Mesendoderm (in vitro differentiated cells): ENCODE data around the gene LRRC8D.

Experiments
- DNase-seq: peaks from one replicate; pipeline ENCODE4 v3.0.0; 2013
- H2AK5ac ChIP-seq: 2 replicates; pipeline ENCODE4 v1.6.1; 2013; ENCODE audit warnings: low read length, inconsistent platforms
- H2BK120ac ChIP-seq: 2 replicates; pipeline ENCODE4 v1.6.1; 2013; ENCODE audit warnings: low read depth, mild to moderate bottlenecking, low read length, moderate library complexity, mixed read lengths
- H2BK15ac ChIP-seq: replicated peaks from 2 replicates; pipeline ENCODE4 v1.6.1; 2013; ENCODE audit warnings: low read depth, mild to moderate bottlenecking, moderate library complexity
- H2BK5ac ChIP-seq: 2 replicates; pipeline ENCODE4 v1.6.1; 2013; ENCODE audit warnings: low read length, inconsistent platforms
- H3K18ac ChIP-seq: 2 replicates; pipeline ENCODE4 v1.6.1; 2013; ENCODE audit warnings: mild to moderate bottlenecking, low read length, mixed read lengths
- H3K23ac ChIP-seq: one replicate; pipeline ENCODE4 v1.6.1; 2013; ENCODE audit warnings: low read length
- H3K27ac ChIP-seq: 2 replicates; pipeline ENCODE4 v1.5.1; 2013; ENCODE audit warnings: low read depth, mild to moderate bottlenecking, inconsistent platforms, low read length, moderate library complexity
- H3K27me3 ChIP-seq: 2 replicates; pipeline ENCODE4 v1.6.1; 2013; ENCODE audit warnings: low read length, control low read depth, mild to moderate bottlenecking, inconsistent platforms; ENCODE audit not compliant: insufficient read depth, poor library complexity
- H3K36me3 ChIP-seq: 2 replicates; pipeline ENCODE4 v1.6.1; 2013; ENCODE audit warnings: low read length, inconsistent platforms; ENCODE audit not compliant: control insufficient read depth, insufficient read depth
- H3K4ac ChIP-seq: one replicate; pipeline ENCODE4 v1.6.1; 2013; ENCODE audit warnings: low read depth, mild to moderate bottlenecking, low read length, moderate library complexity
- H3K4me1 ChIP-seq: 2 replicates; pipeline ENCODE4 v1.6.1; 2013; ENCODE audit warnings: low read depth, low read length, inconsistent platforms; ENCODE audit not compliant: control insufficient read depth
- H3K4me2 ChIP-seq: 2 replicates; pipeline ENCODE4 v1.6.1; 2013; ENCODE audit warnings: low read length
- H3K4me3 ChIP-seq: 2 replicates; pipeline ENCODE4 v1.5.1; 2013; ENCODE audit warnings: mild to moderate bottlenecking, low read length
- H3K56ac ChIP-seq: one replicate; pipeline ENCODE4 v1.6.1; 2013; ENCODE audit warnings: low read length
- H3K79me1 ChIP-seq: 2 replicates; pipeline ENCODE4 v1.6.1; 2013; ENCODE audit warnings: low read length, inconsistent platforms
- H3K79me2 ChIP-seq: 2 replicates; pipeline ENCODE4 v1.6.1; 2013; ENCODE audit warnings: mild to moderate bottlenecking, low read length; ENCODE audit not compliant: control insufficient read depth, insufficient read depth
- H3K9ac ChIP-seq: 2 replicates; pipeline ENCODE4 v1.6.1; 2013; ENCODE audit warnings: low read length, inconsistent platforms
- H4K5ac ChIP-seq: one replicate; pipeline ENCODE4 v1.6.1; 2013; ENCODE audit warnings: low read length
- H4K8ac ChIP-seq: one replicate; pipeline ENCODE4 v1.6.1; 2013; ENCODE audit warnings: low read depth, mild to moderate bottlenecking, control low read depth, low read length, moderate library complexity
- WGBS: extraction: QIAGEN DNeasy Blood & Tissue Kit; methylation state at CpG from one replicate; pipeline ENCODE4 v1.1.7; 2013; ENCODE audit warnings: low lambda C conversion rate, missing lambda C conversion rate; ENCODE audit not compliant: insufficient coverage; ENCODE audit errors: extremely low coverage; 5-methylcytosine and 5-hydroxymethylcytosine counted together

Gene LRRC8D

DNA sequence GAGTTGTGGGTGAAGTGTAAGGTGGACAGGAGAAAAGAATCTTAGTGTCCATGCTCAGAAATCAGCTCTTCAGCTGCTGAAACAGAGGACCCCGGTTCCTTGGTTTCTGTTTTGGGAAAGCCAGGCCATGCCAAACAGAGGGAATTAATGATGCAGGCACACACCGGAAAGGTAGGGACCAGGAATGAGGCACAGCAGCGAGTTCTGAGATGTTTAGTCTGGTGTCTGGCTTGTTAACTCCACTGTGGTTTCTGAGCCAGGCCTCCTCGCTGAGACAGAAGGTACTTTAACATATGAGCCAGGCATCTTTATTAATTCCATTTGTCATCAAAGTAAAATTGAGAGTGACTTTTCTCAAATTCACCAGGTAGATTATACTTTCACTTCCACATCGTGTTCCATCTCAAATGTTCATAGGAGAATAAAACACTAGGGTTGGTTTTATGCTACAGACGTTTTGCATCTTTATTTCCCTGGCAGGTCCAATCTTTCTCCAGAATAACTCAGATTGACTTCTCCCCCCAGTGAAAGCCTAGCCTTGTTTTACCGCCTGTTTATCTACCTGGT is 23.5 kb downstream of the LRRC8D start:
- Histone ChIP-seq H2AK5ac (no peak overlapping the region), H3K56ac (peak overlapping the region; percentile 93), H2BK15ac (no peak overlapping the region), H3K4ac (no peak overlapping the region), H3K79me1 (peaks cover 5% of the 10 kb centered on the region), H2BK120ac (no peak overlapping the region), H3K27me3 (no peaks in the 10 kb centered on the region), H4K5ac (no peak overlapping the region), H3K27ac (no peak overlapping the region), H2BK5ac (no peak overlapping the region), H3K18ac (no peak overlapping the region), H3K4me2 (peak overlapping the region; percentile 60), H3K23ac (peak overlapping the region; percentile 76), H3K4me3 (no peak overlapping the region), H3K9ac (peak overlapping the region; percentile 79), H3K4me1 (peaks cover 1% of the 10 kb centered on the region), H3K36me3 (no peaks in the 10 kb centered on the region), H3K79me2 (no peaks in the 10 kb centered on the region), H4K8ac (no peak overlapping the region)
- no CpG with 5 or more reads among the region's 7 CpGs for WGBS
- DNase-seq: no peak

DNA sequence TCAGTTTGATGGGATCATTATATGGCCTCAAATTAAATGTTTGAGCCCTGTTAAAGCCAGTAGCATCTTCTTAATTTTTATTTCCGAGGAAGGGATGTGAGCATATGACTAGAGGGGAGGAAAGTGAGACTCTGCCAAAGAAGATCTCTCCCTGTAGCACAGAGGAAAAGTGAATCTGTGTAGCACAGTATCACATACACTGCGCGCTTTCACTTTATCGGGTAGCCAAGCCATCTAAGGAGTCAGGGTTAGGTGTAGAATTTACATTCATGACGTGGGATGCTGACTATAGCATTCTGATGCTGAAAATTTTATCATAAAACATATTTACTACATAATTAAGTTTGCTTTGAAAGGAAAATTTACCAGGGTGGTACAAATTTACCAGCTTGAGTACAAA is 24.0 kb downstream of the LRRC8D start:
- Histone ChIP-seq H2BK5ac (no peak overlapping the region), H3K4me2 (no peak overlapping the region), H3K79me2 (no peaks in the 10 kb centered on the region), H3K18ac (no peak overlapping the region), H3K56ac (no peak overlapping the region), H3K4me1 (no peaks in the 10 kb centered on the region), H3K27me3 (no peaks in the 10 kb centered on the region), H2BK120ac (no peak overlapping the region), H3K36me3 (no peaks in the 10 kb centered on the region), H3K79me1 (peaks cover 5% of the 10 kb centered on the region), H2BK15ac (no peak overlapping the region), H3K4ac (no peak overlapping the region), H3K27ac (no peak overlapping the region), H4K5ac (no peak overlapping the region), H2AK5ac (no peak overlapping the region), H3K4me3 (no peak overlapping the region), H4K8ac (no peak overlapping the region), H3K23ac (no peak overlapping the region), H3K9ac (no peak overlapping the region)
- DNase-seq: no peak
- no CpG with 5 or more reads among the region's 5 CpGs for WGBS

DNA sequence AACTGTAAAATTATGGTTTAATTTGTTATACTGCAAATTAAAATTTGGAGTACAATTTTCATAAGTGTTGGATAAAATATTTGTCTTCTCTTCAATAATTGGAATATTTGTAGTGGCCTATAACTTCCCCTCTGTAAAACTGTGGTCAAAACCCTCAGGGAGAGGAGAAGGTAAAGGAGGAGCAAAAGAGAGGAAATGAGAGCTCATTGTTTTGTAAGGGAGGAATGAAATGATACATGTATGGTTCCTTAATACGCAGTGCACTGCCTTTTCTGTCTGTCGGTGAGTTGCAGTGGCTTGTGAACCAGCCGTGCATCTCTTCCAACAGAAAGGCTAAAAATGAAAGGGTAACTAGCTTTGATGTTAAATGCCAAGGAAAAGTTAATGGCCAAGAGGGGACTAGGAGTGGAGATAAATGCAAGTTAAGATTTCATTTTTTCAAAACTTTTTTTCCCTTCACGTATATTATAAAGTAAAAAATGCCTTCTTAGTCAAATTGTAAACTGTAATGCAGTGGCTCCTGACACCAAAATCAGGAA is 26.4 kb downstream of the LRRC8D start:
- no peak overlapping the region for H2BK5ac ChIP-seq
- H3K79me1 ChIP-seq: peaks cover 5% of the 10 kb centered on the region
- no peaks in the 10 kb centered on the region for H3K36me3 ChIP-seq
- no peak overlapping the region for H3K23ac ChIP-seq
- H3K9ac ChIP-seq: no peak overlapping the region
- H2BK120ac ChIP-seq: no peak overlapping the region
- no peak overlapping the region for H3K4me2 ChIP-seq
- no peaks in the 10 kb centered on the region for H3K4me1 ChIP-seq
- H3K4me3 ChIP-seq: no peak overlapping the region
- no peak overlapping the region for H2BK15ac ChIP-seq
- H4K8ac ChIP-seq: no peak overlapping the region
- no peaks in the 10 kb centered on the region for H3K79me2 ChIP-seq
- no peak overlapping the region for H4K5ac ChIP-seq
- no peak overlapping the region for H2AK5ac ChIP-seq
- H3K4ac ChIP-seq: no peak overlapping the region
- no peak overlapping the region for H3K56ac ChIP-seq
- H3K27me3 ChIP-seq: no peaks in the 10 kb centered on the region
- DNase-seq: no peak
- no peak overlapping the region for H3K18ac ChIP-seq
- no CpG with 5 or more reads among the region's 4 CpGs for WGBS
- no peak overlapping the region for H3K27ac ChIP-seq

DNA sequence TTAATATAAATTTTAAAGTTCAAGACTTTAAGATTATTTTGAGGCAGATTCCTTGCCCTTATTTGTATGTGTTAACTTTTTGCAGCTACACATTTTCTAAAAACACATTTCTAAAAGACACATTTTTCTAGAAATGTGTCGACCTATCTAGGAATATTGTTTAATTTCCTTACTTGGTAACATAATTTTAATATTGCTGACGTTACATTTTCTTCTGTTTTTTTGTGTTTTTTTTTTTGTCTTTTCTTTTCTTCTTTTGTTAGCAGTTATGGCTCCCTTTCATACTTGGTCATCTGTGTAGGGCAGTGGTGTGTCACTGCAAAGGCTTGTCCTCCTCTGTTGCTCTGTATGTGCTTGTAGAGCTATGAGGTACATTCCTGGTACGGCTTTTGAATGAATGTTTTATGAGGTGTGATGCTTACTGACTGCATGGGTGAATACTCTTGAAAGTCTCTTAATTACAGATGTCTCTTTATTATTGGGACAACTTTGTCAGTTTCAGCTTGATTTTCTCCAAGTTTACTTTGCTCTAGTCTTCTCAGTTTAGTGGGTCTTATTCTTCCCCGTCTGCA is 30.1 kb downstream of the LRRC8D start:
- no peak for DNase-seq
- no CpG with 5 or more reads among the region's 4 CpGs for WGBS
- Histone ChIP-seq H3K4me1 (no peaks in the 10 kb centered on the region), H4K8ac (no peak overlapping the region), H3K4me2 (no peak overlapping the region), H3K27ac (no peak overlapping the region), H2AK5ac (no peak overlapping the region), H2BK5ac (no peak overlapping the region), H3K27me3 (no peaks in the 10 kb centered on the region), H2BK15ac (no peak overlapping the region), H3K79me1 (peaks cover 7% of the 10 kb centered on the region), H3K4ac (no peak overlapping the region), H3K4me3 (no peak overlapping the region), H3K18ac (no peak overlapping the region), H3K23ac (no peak overlapping the region), H4K5ac (no peak overlapping the region), H3K79me2 (no peaks in the 10 kb centered on the region), H3K9ac (no peak overlapping the region), H2BK120ac (no peak overlapping the region), H3K56ac (no peak overlapping the region), H3K36me3 (no peaks in the 10 kb centered on the region)

DNA sequence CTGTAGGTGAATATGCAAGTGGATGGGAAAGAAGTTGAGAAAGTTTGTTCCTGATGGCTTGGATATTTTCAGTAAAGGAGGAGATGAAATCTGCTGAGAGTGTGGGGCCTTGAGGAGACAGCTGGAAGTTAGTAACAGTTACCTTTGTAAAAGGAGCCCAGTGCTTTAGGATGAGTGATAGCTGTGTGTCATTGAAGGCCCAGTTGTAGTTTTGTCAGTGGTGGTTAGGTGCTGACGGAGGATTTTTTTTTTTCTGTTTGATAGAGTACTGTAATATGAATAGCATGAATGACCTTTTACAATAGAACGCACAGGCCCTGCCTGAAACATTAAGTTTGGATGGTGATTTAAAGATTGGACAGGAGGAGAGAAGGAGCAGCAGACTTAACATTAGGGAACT is 33.3 kb downstream of the LRRC8D start:
- Histone ChIP-seq H3K79me1 (peaks cover 7% of the 10 kb centered on the region), H4K5ac (no peak overlapping the region), H3K4ac (no peak overlapping the region), H2BK120ac (no peak overlapping the region), H3K23ac (no peak overlapping the region), H3K36me3 (no peaks in the 10 kb centered on the region), H2BK5ac (no peak overlapping the region), H3K56ac (no peak overlapping the region), H3K4me1 (no peaks in the 10 kb centered on the region), H3K18ac (no peak overlapping the region), H4K8ac (no peak overlapping the region), H2AK5ac (no peak overlapping the region), H3K4me3 (no peak overlapping the region), H3K27ac (no peak overlapping the region), H2BK15ac (no peak overlapping the region), H3K79me2 (no peaks in the 10 kb centered on the region), H3K9ac (no peak overlapping the region), H3K27me3 (no peaks in the 10 kb centered on the region), H3K4me2 (no peak overlapping the region)
- no peak for DNase-seq
- no CpG with 5 or more reads among the region's 2 CpGs for WGBS
